H1 (cell line): ENCODE measurements around the gene TTC27. TPM values are rescaled to one million over a fixed set of nuclear protein-coding genes. Genes with fewer than 3 reads are reported as not detected.

Experiments used
- CTCF ChIA-PET: fragments of 300-600 bp; sonication (Branson Sonifier 250); formaldehyde crosslinking; loops from one replicate; lab custom pipeline; 2021; ENCODE audit not compliant: partially characterized antibody; lab: Charles Lee
- POLR2A ChIA-PET: fragments of 300-600 bp; sonication (Branson Sonifier 250); formaldehyde crosslinking; loops from one replicate; lab custom pipeline; 2021; ENCODE audit warnings: inconsistent platforms; ENCODE audit not compliant: partially characterized antibody; lab: Charles Lee
- DNase-seq, 2 experiments: peaks; one replicate each; pipeline versions ENCODE4 v3.0.0 to v3.0.0-alpha.2; 2010 to 2022; ENCODE audit warnings: low spot score in 2 of 2, low read depth in 1 of 2, mixed read lengths in 1 of 2
- FAIRE-seq: peaks from 2 replicates; lab custom pipeline; 2011; peaks lifted over from hg19 to GRCh38; lab: Jason Lieb, UNC
- H2AFZ ChIP-seq: 2 replicates; pipeline ENCODE4 v1.8.1; 2012; ENCODE audit warnings: low read length, inconsistent platforms
- H2AK5ac ChIP-seq: 2 replicates; pipeline ENCODE4 v1.6.1; 2013; ENCODE audit warnings: low read depth, low read length
- H2BK120ac ChIP-seq: replicated peaks from 2 replicates; pipeline ENCODE3; 2013; ENCODE audit warnings: low read depth, low read length, inconsistent platforms
- H2BK12ac ChIP-seq: 2 replicates; pipeline ENCODE4 v1.6.1; 2013; ENCODE audit warnings: low read depth, low read length
- H2BK15ac ChIP-seq: 2 replicates; pipeline ENCODE4 v1.6.1; 2013; ENCODE audit warnings: low read length
- H2BK20ac ChIP-seq: 2 replicates; pipeline ENCODE4 v1.6.1; 2013; ENCODE audit warnings: low read length
- H2BK5ac ChIP-seq: 2 replicates; pipeline ENCODE4 v1.6.1; 2013; ENCODE audit warnings: low read depth, low read length
- H3K14ac ChIP-seq: 2 replicates; pipeline ENCODE4 v1.6.1; 2013; ENCODE audit warnings: inconsistent platforms; ENCODE audit not compliant: insufficient read length
- H3K18ac ChIP-seq: 2 replicates; pipeline ENCODE4 v1.6.1; 2013; ENCODE audit warnings: low read length; ENCODE audit errors: extremely low read depth
- H3K23ac ChIP-seq: 2 replicates; pipeline ENCODE4 v1.6.1; 2013; ENCODE audit warnings: inconsistent platforms; ENCODE audit not compliant: insufficient read length
- H3K23me2 ChIP-seq: 2 replicates; pipeline ENCODE4 v1.6.1; 2013; ENCODE audit warnings: low read depth, low read length
- H3K27ac ChIP-seq: 2 replicates; pipeline ENCODE4 v1.6.1; 2011; ENCODE audit warnings: low read depth, low read length, inconsistent platforms
- H3K27me3 ChIP-seq, 4 experiments: replicated peaks in 1 of 4; 1 replicate in 1 of 4; 2 replicates in 3 of 4; pipeline versions ENCODE4 v1.6.1 to v1.8.1; 2011 to 2013; ENCODE audit warnings: low read length in 3 of 4, mild to moderate bottlenecking in 3 of 4, inconsistent platforms in 2 of 4, mixed read lengths in 2 of 4, moderate library complexity in 1 of 4; ENCODE audit not compliant: control insufficient read depth in 3 of 4, insufficient read depth in 3 of 4; ENCODE audit errors: extremely low read depth in 1 of 4
- H3K36me3 ChIP-seq, 4 experiments: 2 replicates each; pipeline versions ENCODE4 v1.6.1 to v1.8.1; 2011 to 2013; ENCODE audit warnings: mild to moderate bottlenecking in 4 of 4, low read length in 3 of 4, moderate library complexity in 2 of 4, control low read depth in 1 of 4, inconsistent platforms in 1 of 4; ENCODE audit not compliant: insufficient read depth in 4 of 4, control insufficient read depth in 2 of 4
- H3K4ac ChIP-seq: replicated peaks from 2 replicates; pipeline ENCODE3; 2013; ENCODE audit warnings: low read length, low read depth, mixed read lengths, inconsistent platforms; ENCODE audit not compliant: insufficient read length
- H3K4me1 ChIP-seq, 4 experiments: replicated peaks in 1 of 4; 1 replicate in 1 of 4; 2 replicates in 3 of 4; pipeline versions ENCODE4 v1.6.1 to v1.8.1; 2011 to 2013; ENCODE audit warnings: low read length in 3 of 4, inconsistent platforms in 2 of 4, mixed read lengths in 1 of 4; ENCODE audit not compliant: insufficient read depth in 4 of 4, control insufficient read depth in 3 of 4
- H3K4me2 ChIP-seq, 2 experiments: 2 replicates each; pipeline versions ENCODE4 v1.6.1 to v1.8.1; 2011 to 2013; ENCODE audit warnings: low read depth in 2 of 2, low read length in 2 of 2, control low read depth in 1 of 2, inconsistent platforms in 1 of 2, mild to moderate bottlenecking in 1 of 2; ENCODE audit not compliant: insufficient read depth in 1 of 2
- H3K4me3 ChIP-seq, 4 experiments: fragments of 200-600, 300-600 bp in 1 of 4; sonication (generic), shearing (Covaris generic), sonication (Bioruptor Twin) in 1 of 4; 2 replicates each; pipeline versions ENCODE4 v1.5.1 to v1.8.1; 2011 to 2016; ENCODE audit warnings: low read length in 4 of 4, low read depth in 3 of 4, control low read depth in 2 of 4, inconsistent platforms in 2 of 4, mild to moderate bottlenecking in 2 of 4, mixed read lengths in 1 of 4, moderate library complexity in 1 of 4; ENCODE audit not compliant: insufficient read depth in 2 of 4; ENCODE audit errors: extremely low read depth in 1 of 4
- H3K56ac ChIP-seq: replicated peaks from 2 replicates; pipeline ENCODE3; 2013; ENCODE audit warnings: low read depth, mild to moderate bottlenecking, mixed read lengths, low read length, inconsistent platforms; ENCODE audit not compliant: insufficient read length
- H3K79me1 ChIP-seq: 2 replicates; pipeline ENCODE4 v1.6.1; 2013; ENCODE audit warnings: low read depth, low read length, control low read depth
- H3K79me2 ChIP-seq, 2 experiments: 2 replicates each; pipeline versions ENCODE4 v1.6.1 to v1.8.1; 2012 to 2013; ENCODE audit warnings: low read length in 2 of 2, mild to moderate bottlenecking in 2 of 2, inconsistent platforms in 1 of 2; ENCODE audit not compliant: insufficient read depth in 2 of 2, control insufficient read depth in 1 of 2
- H3K9ac ChIP-seq, 4 experiments: replicated peaks in 1 of 4; 1 replicate in 1 of 4; 2 replicates in 3 of 4; pipeline versions ENCODE4 v1.6.1 to v1.8.1; 2011 to 2013; ENCODE audit warnings: low read depth in 3 of 4, low read length in 3 of 4, control low read depth in 2 of 4, mild to moderate bottlenecking in 2 of 4, moderate library complexity in 2 of 4, inconsistent platforms in 1 of 4; ENCODE audit errors: extremely low read depth in 1 of 4
- H3K9me3 ChIP-seq, 2 experiments: 2 replicates each; pipeline versions ENCODE4 v1.6.1 to v1.8.1; 2012 to 2013; ENCODE audit warnings: mild to moderate bottlenecking in 2 of 2, moderate library complexity in 2 of 2, control low read depth in 1 of 2, inconsistent platforms in 1 of 2, low read depth in 1 of 2, low read length in 1 of 2, mixed read lengths in 1 of 2; ENCODE audit not compliant: insufficient read depth in 2 of 2
- H4K20me1 ChIP-seq, 2 experiments: replicated peaks in 1 of 2; 2 replicates each; pipeline versions ENCODE3 to v1.8.1; 2011 to 2013; ENCODE audit warnings: inconsistent platforms in 2 of 2, low read length in 2 of 2, mild to moderate bottlenecking in 1 of 2; ENCODE audit not compliant: insufficient read depth in 2 of 2, control insufficient read depth in 1 of 2
- H4K5ac ChIP-seq: 2 replicates; pipeline ENCODE4 v1.6.1; 2013; ENCODE audit warnings: low read length, low read depth, mixed read lengths, inconsistent platforms; ENCODE audit not compliant: insufficient read length
- H4K8ac ChIP-seq: 2 replicates; pipeline ENCODE4 v1.8.0; 2013; ENCODE audit warnings: mild to moderate bottlenecking, moderate library complexity, low read length, inconsistent platforms; ENCODE audit not compliant: insufficient read depth; ENCODE audit errors: extremely low read depth
- H4K91ac ChIP-seq: replicated peaks from 2 replicates; pipeline ENCODE3; 2013; ENCODE audit warnings: low read length, mixed read lengths, inconsistent platforms; ENCODE audit not compliant: insufficient read length
- CBX8 ChIP-seq: fragments of 300-800, 300-1000 bp; sonication (generic); IDR thresholded peaks from 2 replicates; pipeline ENCODE4 v1.7.1; 2016; ENCODE audit warnings: low read depth, low read length, borderline replicate concordance
- WGBS, 2 experiments: shearing (Covaris generic) in 1 of 2; methylation state at CpG; one replicate each; pipeline versions ENCODE4 v1.1.6 to v1.1.7; 2013 to 2015; ENCODE audit warnings: low lambda C conversion rate in 2 of 2, mixed read lengths in 2 of 2, inconsistent platforms in 1 of 2, low coverage in 1 of 2, missing lambda C conversion rate in 1 of 2; ENCODE audit not compliant: insufficient replicate concordance in 2 of 2, insufficient coverage in 1 of 2, insufficient read length in 1 of 2; ENCODE audit errors: extremely low coverage in 1 of 2, missing lambda C conversion rate in 1 of 2; 5-methylcytosine and 5-hydroxymethylcytosine counted together
- polyA plus RNA-seq, 7 experiments: library from polyadenylated mRNA; depleted of rRNA in 3 of 7; stranded (reverse) in 5 of 7; unstranded in 2 of 7; fragments of >200 nt in 5 of 7; fragments of 200-250 nt in 2 of 7; gene quantifications; 1 replicate in 5 of 7; 2 replicates in 1 of 7; 4 replicates in 1 of 7; pipeline versions ENCODE4 v1.2.1 to v1.2.3, GENCODE V29; 2011 to 2013; ENCODE audit warnings: missing spikeins in 2 of 7, mixed read lengths in 2 of 7
- total RNA-seq: library from RNA; stranded (reverse); fragmentation: NEBNext Ultra II Directional; extraction: Animal tissue kit (Norgen Biotek cat#: 25700); gene quantifications from 2 replicates; pipeline ENCODE4 v1.2.1, GENCODE V29; 2021

The TTC27 gene
- total and polyA plus RNA-seq, 2 of the 8 experiments (the other 6 are each of a cell fraction or from before 2014, with no cell fraction given), result 13.8 to 29.1 TPM

GRCh38 chr2:32863803-32864202 lies 236.0 kb downstream of the TTC27 start:
- DNase-seq, result no peak
- WGBS, 2 experiments, result 94% methylated on average over 7 of the region's 7 CpGs; no CpG with 5 or more reads in 1 of the 2 experiments
- no peak overlapping the region for H3K56ac ChIP-seq

More at GRCh38 chr2:32863803-32864202, 236.0 kb downstream of the TTC27 start:
- H3K79me1 ChIP-seq, result no peaks in the 10 kb centered on the region
- TF ChIP-seq CBX8, result no peak
- no peak overlapping the region for H2BK15ac ChIP-seq
- no peaks in the 10 kb centered on the region for H3K79me2 ChIP-seq
- no peak overlapping the region for H2BK120ac ChIP-seq
- H2AFZ ChIP-seq, result no peak overlapping the region; the same call in 1 of the 2 replicates
- no peaks in the 10 kb centered on the region for H4K20me1 ChIP-seq
- no peak overlapping the region for H3K27ac ChIP-seq
- no peak overlapping the region for H2BK5ac ChIP-seq
- H3K4me1 ChIP-seq, result no peaks in the 10 kb centered on the region
- H3K36me3 ChIP-seq, result no peaks in the 10 kb centered on the region
- no peak overlapping the region; the same call in 1 of the 2 replicates for H4K8ac ChIP-seq
- H3K14ac ChIP-seq, result no peak overlapping the region
- H2AK5ac ChIP-seq, result no peak overlapping the region
- no peak overlapping the region for H3K23ac ChIP-seq
- no peak for FAIRE-seq
- no peak overlapping the region for H3K4me2 ChIP-seq
- H3K23me2 ChIP-seq, result no peaks in the 10 kb centered on the region
- no peak overlapping the region for H4K5ac ChIP-seq
- no peak overlapping the region for H3K4ac ChIP-seq
- POLR2A ChIA-PET, result interaction anchor here (1.3 kb wide), 1 partner anchor 31 kb away, joined by 3 read pairs; no protein-coding TSS in a partner anchor
- H4K91ac ChIP-seq, result no peak overlapping the region
- H3K27me3 ChIP-seq, result no peaks in the 10 kb centered on the region
- H3K9ac ChIP-seq, result no peak overlapping the region
- H3K9me3 ChIP-seq, result no peaks in the 10 kb centered on the region
- no peak overlapping the region for H3K18ac ChIP-seq
- no peak overlapping the region for H3K4me3 ChIP-seq
- no peak overlapping the region for H2BK20ac ChIP-seq
- CTCF ChIA-PET, result interaction anchor here (0.5 to 1.2 kb wide), 2 partner anchors 39 to 156 kb away, joined by 3 read pairs; no protein-coding TSS in a partner anchor
- no peak overlapping the region for H2BK12ac ChIP-seq
